GM19468 (cell line): Measurements from ENCODE around the gene RFX2.
"Not testable (repeated sequence)": the region's sequence is repeated elsewhere in the genome, so short reads cannot be mapped to it uniquely, and the experiment has no call there.

ENCODE experiments used
- ATAC-seq: cut with Tn5 transposase; IDR thresholded peaks from one replicate; pipeline ENCODE4 v1.9.1; 2021; ENCODE audit warnings: mild to moderate bottlenecking, moderate library complexity, moderate number of reproducible peaks; ENCODE audit not compliant: unreplicated experiment; ENCODE audit errors: extremely low read depth

The RFX2 gene

DNA sequence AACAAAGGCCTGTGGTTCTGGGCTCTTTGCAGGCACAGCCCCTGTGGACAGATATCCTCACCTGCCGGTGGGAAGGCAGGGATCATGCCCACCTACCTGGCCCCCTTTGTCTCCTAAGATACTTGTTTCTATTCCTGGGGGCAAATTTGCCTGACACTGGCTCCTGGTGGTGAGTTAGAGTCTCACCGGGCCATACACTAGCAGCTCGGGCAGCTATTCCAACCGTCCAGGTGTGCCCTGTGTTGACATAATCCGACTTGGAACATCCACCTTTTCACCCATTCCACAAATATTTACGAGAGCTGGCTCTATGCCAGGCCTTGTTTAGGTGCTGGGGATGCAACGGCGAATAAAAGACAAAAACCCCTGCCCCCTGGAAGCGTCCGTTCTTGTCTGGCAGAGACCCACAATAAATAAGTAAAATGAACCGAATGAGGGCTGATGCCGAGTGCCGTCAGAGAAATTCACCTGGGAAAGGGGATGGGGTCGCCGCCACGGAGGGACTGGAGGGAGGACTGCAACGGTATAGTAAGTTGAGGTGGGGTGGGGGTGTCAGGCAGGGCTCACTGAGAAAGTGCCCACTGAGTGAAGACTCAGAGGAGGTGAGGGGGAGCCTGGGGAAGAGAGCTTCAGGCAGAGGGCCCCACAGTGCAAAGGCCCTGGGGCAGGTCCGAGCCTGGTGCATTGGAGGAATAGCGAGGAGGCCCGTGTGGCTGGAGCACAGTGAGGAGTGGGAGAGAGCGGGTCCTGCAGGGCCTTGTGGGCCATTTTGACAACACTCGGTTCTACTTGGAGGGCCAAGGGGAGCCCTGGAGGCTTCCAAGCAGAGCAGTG lies 89.1 kb downstream of the RFX2 start:
- no peak for ATAC-seq

DNA sequence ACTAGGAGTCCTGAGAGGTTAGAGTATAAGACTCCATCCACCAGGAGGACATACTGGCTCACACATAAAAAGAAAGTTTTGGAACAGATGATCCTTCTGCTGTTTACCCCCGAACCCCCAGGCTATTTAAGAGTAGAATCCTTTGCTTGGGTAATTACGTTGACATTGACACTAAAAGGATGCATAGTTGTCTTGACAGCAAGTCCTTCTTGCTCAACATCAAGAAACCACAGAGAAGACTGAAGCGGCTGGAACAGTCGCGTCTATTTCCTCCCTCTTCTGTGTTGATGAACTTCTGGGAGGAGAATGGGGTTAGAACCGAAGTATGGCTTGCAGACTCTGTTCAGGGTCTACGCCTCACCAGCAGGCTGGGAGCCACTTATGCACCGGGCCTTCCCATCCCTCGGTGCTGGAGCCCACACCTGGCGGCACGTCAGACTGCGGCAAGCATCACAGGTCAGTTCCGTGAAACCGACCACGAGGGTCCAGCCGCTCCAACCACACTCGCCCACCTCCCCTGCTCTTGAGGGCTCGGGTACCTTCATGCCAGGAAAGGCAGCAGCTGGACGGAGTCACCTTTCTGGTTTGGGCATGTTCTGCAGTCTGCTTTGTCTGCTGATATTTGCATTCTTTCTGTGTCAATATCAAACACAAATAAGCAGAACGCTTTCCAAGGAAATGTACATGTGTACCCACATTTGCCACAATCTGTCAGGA lies 90.0 kb downstream of the RFX2 start:
- ATAC-seq: no peak

DNA sequence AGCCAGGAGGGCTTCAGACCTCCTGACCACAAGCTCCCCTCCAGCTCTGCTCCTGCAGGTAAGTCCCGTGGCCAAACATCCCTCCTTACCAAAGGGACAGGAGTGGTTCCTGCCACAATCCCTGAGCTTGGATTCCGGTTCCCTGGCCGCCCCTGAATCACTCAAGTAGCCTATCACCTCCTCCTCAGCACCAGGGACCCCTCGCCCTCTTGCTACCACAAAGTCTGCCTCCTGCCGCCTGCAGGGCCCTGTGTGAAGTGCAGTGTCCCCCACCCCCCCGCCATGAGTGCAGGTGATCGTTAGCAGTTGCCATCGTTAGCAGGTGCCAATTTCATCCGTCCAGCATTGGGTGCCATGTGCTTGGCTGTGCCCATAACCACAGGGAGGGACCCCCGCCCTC lies 91.5 kb downstream of the RFX2 start:
- no peak for ATAC-seq

DNA sequence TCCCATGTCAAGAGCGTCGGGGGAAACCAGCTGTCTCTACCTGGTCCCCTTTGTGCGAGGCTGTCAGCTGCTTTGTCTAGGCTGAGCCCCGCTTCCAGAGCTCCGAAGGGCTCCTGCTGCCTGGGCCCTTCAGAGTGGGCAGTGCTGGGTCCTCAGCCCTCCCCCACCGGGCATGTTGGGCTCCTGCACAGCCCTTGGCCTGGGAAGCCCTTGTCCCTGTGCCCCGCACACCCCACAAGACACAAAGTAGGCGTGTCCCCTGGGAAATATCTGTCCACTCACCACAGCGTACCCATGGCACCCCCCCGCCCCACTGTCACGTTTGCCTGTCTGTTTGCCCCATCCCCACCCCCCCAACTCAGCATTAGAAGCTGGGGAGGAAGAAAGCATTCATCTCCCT lies 92.7 kb downstream of the RFX2 start:
- ATAC-seq: no peak

DNA sequence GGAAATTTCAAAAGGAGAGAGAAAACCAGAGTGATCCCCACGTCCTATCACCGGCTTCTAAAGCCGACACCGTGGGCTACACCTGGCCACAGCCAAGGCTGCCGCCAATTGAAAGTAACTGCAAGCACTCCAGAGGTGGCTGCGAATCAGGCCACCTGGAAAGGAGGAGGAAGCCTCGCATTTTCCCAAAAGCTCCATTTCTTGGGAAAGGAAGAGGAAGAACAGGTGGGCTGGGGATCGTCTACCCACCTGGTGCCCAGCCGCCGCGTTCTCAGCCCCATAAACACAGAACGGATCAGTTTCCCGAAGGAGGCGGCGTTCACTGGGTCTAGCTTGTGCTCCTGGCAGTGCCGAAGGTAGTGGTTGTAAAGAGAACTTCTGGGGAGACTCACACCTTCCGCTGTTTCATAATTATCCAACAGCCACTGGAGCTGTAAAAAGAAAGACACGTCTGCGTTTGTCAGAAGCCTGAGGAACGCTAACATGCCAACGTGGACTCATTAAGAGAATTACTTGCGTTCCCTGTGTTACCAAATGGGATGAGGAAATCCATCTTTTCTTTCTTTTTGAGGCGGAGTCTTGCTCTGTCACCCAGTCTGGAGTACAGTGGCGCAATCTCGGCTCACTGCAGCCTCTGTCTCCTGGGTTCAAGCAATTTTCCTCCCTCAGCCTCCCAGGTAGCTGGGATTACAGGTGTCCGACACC lies 94.3 kb downstream of the RFX2 start:
- ATAC-seq: no peak

DNA sequence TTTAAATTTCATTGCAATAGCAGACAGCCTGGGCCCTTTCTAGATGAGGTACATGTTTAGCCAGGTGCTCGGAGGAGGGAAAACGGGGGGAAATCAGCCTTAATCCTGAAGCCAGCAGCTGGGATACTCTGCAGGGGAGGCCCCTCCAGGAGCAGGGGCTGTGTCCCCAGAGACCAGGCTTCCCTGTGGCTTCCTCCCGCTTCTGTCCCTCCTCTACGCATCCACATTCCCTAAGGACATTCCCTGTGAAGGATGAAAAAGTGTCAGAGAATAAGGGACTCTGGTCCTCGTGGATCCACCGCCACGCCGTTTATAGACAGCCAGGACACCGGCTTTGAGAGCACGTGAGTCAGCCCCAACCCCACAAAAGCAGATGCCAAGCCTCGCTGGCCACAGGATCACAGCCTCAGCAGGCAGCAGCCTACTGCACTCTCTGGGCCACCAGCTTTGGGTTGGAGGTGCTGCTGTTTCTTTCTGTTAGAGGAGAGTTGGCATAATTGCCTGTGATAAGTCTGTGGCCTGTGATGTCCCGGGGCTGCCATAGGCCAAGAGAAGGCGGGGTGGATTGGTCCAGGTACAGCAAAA lies 95.7 kb downstream of the RFX2 start:
- ATAC-seq: no peak

DNA sequence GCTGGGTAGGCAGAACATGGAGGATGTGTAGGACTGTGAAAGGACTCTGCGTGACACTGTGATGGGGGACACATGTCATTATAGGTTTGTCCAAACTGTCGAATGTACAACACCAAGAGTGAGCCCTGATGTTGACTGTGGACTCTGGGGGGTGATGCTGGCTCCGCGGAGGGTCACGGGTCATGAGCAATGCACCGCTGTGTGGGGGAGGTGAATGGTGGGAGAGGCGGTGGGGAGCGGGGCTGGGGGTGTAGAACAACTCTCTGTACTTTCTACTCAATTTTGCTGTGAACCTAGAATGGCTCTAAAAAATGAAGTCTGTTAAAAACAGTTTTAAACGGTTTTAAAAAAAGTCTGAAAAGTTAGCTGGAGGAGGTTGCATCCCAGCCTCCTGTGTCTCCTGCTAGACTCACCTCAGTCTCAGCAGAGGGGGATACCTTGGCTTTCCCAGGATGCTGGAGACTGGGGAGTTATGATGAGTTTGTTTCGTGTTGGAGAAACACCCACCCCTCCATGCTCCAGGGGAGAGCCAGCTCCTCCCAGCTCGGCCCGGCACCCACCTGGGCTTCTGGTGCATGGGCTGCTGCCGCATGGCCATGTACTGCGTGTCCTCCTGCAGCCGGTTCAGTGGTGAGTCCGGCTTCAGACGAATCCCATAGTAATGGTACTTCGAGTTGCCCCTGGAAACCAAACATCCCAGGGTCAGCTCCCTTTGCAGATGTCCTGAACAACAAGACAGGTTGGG lies 97.7 kb downstream of the RFX2 start:
- no peak for ATAC-seq

DNA sequence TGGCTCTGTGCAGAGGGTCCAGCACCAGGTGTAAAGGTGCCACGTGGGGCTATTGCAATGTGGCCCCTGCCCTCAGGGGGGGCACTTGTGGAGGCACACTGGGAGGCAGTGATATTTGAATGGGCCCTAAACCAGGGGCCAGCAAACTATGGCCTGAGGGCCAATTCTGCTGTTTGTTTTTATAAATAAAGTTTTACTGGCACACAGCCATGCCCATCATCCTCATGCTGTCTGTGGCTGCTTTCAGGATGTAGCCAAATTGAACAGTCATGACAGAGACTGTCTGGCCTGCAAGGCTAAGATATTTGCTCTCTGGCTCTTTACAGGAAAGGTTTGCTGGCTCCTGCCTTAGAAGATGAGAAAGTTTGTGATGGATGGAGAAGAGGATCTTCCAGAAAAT lies 98.5 kb downstream of the RFX2 start:
- ATAC-seq: no peak

DNA sequence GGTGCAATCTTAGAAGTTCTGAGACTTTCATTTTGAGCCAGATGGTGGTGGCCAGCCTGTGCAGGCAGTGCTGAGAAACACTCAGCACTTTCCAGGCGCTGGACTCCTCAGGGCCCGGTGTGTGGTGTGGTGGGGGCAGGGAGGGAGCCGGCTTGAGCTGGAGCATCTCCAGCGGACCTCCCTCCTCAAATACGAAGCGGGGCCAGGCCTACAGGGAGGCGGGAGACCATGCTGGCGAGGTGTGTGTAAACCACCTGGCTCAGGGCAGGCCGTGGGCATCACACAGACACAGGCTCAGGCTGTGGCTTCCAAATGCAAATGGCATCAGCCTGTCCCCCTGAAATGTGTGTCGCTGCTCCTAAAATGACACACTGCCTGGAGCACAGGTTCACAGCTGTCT lies 99.1 kb downstream of the RFX2 start:
- ATAC-seq: no peak

DNA sequence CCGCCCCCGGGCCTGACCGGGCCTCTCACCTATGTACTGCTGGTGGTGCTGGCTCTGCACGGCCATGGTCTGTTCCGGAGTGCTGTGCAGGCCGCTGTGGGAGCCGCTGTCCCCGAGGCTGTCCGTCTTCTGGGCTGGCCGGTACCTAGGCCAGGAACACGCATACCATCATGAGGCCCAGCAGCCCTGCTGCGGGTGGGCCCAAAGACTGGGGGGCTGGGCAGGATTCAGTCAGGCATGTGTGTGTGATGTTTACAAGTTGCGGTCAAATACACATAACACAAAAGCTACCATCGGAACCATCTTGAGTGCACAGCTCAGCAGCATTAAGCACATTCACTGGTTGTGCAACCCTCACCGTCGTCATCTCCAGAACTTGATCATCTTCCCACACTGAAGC lies 100.2 kb downstream of the RFX2 start:
- ATAC-seq: no peak

DNA sequence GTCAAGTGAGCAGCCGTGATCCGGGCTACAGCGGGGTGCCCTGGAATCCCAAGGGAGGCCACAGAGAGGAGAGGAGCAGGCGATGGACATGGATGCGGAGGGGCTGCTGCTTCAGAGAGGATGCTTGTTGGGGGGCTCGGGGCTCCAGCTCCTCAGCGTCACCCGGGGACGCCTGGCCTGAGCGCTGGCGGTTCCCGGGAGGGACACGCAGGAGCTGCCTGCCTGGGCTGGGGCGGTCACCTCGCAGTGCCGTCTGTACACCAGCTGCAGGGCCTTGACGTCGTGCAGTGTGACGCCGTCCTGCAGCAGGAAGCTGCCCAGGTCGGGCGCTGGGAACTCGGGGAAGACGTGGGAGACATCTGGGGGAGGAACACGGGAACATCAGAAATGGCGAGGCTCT lies 102.4 kb downstream of the RFX2 start:
- ATAC-seq: no peak

DNA sequence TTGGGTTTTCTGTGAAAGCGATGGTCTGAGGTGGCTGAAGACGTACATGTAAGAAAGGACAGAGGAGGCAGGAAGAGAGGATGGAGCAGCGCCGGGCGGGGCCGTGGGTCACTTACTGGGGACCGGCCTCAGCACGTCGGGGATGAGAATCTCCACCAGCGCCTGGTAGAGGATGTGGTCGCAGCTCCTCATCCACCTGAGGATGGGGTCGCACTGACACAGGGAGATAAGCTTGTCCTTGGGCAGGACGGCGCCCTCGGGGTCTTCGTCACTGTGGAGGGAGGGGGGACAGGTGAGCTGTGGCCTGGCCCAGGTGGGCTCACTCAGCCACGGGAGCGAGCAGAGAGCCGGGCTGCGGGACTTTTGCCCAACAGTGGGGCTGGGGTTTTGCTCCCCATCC lies 103.4 kb downstream of the RFX2 start:
- no peak for ATAC-seq

DNA sequence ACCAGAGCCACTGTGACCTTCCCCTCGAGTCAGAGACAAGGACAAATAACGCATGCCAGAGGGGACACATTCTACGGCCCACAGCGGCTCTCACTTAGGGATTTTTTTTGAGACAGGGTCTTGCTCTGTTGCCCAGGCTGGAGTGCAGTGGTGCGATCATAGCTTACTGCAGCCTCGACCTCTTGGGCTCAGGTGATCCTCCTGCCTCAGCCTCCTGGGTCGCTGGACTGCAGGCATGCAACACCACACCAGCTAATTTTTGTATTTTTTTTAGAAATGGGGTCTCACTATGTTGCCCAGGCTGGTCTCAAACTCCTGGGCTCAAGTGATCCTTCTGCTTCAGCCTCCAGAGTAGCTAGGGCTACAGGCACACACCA lies 104.2 kb downstream of the RFX2 start:
- not testable (repeated sequence) for ATAC-seq

DNA sequence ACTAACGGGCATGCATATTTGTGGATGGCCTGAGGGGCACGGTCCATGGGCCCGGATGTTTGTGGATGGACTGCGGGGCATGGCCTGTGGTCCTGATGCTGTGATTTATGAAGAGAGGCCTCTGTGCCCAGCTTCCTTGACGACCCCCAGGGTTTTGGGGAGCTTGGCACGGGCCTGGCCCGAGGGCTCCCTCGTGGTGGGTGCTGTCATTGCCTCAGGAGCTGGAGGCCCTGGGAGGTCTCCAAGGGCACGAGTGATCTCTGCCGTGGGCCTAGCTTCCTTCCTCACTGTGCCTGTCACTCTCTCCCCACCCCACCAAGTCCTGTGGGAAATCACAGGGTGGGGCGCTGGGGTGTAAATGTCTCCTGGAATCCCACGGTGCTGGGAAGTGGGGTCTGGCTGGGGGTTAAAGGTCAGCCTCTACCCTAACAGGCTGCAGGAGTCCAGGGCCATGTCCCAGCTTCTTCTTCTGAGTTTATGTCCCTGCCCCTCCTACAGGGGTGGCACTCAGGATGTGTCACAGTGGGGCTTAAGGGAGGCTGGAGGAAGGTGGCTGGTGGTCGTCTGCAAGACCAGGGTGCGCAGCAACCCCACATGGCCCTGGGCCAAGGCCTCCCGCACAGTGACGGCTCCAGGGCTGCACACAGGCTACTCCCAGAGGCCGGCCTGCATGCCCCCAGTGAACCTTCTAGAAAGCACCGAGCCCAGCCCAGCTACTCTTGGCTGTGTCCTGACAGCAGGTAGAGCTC lies 104.8 kb downstream of the RFX2 start:
- ATAC-seq: no peak

DNA sequence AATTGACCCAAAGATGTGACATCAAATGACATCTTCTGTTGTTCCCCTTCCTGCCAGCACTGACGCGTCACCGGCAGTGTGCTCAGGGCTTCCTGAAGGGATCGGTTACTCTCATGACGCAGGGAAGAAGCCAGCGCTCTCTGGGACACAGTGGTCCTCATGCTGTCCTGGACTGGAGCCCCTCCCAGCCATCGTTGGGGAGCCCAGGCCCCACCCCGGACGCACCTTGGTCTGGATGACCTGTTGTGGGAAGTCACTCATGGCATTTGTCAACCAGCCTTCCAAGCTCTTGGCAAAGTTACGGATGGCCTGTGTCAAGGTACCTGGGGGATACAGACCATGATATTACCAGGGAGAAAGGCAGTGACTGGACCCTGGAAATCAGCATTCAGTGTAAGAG lies 106.3 kb downstream of the RFX2 start:
- ATAC-seq: no peak

DNA sequence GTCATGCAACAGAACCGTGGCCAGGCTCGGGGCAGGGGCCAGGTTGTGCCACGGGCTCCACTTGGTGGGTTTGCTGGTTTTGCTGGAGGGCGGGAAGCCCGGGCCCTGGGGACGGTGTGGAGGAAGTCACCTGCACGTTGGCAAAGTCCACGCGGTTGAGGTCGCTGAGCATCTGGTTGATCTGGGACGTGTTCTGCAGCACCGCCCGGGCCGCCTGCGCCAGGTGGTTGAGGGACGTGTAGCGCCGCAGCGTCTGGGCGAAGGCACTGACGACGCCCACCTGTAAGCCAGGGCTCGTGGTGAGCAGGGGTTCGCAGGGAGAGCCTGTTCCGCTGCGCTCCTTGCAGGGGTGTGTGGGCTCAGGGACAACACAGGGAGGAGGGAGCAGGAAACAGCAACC lies 107.7 kb downstream of the RFX2 start:
- no peak for ATAC-seq

DNA sequence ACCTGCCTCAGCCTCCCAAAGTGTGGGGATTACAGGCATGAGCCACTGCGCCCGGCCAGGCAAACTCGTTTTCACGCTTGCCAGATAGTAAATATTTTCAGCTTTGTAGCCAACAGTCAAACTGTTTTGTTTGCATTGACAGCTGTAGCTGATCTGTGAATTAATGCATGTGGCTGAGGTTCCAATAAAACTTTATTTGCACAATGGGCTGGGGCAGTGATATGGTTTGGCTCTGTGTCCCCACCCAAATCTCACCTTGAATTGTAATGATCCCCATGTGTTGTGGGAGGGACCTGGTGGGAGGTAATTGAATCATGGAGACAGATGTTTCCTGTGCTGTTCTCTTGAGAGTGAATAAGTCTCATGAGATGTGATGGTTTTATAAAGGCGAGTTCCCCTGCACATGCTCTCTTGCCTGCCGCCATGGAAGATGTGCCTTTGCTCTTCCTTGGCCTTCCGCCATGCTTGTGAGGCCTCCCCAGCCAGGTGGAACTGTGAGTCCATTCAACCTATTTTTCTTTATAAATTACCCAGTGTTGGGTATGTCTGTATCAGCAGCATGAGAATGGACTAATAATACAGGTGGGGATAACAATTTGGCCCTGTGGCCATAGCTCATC lies 110.0 kb downstream of the RFX2 start:
- ATAC-seq: no peak

DNA sequence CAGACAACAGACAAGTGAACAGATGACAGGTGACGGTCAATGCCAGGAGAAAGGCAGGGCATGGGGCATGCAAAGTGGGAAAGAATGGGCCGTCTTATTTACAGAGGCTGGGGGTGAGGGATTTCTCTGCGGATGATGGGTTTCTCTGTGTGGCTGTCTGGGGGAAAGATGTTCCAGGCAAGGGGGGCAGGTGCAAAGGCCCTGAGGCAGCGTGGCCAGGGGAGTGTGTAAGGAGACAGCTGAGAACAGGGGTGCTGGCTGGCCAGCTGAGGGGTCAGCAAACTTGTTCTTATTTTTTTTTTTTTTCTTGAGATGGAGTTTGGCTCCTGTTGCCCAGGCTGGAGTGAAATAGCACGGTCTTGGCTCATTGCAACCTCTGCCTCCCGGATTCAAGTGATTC lies 110.6 kb downstream of the RFX2 start:
- ATAC-seq: no peak

DNA sequence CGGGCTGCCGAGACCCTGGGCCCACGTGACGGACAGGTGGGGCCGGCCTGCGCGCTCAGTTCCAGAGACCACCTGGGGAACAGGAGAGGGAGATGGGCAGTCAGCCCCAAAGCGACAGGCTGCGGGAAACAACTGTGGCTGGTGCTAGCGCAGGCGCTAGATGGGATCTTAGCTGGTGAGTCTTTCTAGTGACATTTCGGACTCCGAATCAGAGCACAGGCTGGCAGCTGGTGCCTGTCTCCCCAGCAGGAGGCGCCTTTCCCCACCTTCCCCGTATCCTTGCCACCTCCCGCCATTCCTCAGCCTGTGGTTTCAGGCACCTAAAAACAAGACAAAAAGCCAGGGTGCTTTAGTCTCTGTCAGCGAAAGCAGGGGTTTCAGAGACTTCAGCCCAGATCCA lies 112.9 kb downstream of the RFX2 start:
- ATAC-seq: no peak
